ENCODE data around the gene ZBTB3. TPM values are rescaled to one million over a fixed set of nuclear protein-coding genes. Genes with fewer than 3 reads are reported as not detected.
"Not testable (repeated sequence)": the region's sequence is repeated elsewhere in the genome, so short reads cannot be mapped to it uniquely, and the experiment has no call there.

Gene ZBTB3
- total RNA-seq, 2 experiments from 2014 or later = 14.0 to 17.1 TPM

DNA sequence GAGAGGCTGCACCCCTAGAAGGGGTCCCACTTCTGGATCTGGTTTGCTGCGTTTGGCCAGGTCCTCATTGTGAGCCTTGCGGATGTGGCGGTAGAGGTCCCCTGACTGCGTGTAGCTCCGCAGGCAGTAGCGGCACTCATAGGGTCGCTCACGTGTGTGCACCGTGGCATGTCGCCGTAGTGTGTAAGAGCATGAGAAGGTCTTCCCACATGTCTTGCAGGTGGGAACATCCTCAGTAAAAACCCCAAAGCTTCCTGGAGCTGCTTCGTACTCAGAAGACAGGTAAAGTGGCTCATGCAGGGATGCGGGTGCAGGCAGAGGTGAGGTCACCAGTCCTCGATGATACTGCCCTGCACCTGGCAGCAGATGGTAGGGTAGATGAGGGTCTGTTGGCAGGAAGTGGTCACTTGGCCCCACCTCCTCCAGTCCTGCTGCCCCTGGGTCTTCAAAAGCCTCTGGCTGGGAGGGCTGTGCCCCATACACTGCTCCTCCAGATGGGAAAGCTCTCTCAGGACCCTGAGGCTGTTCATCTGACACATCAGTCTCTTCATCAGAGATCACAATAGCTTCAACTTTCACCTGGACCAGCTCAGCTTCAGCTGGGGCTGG is 1.7 kb downstream of the ZBTB3 start:
- H3K27me3 Mint-ChIP-seq = no peaks in the 10 kb centered on the region
- peaks cover 3% of the 10 kb centered on the region for H3K36me3 Mint-ChIP-seq
- peak overlapping the region; percentile 96 for H3K4me3 Mint-ChIP-seq
- DNase-seq (no peak), ATAC-seq (ENCODE audit: low read depth) (no peak)
- peaks cover 29% of the 10 kb centered on the region for H3K4me1 Mint-ChIP-seq
- H3K9me3 Mint-ChIP-seq = no peaks in the 10 kb centered on the region
- peak overlapping the region; percentile 98 for H3K27ac Mint-ChIP-seq
- POLR2A ChIA-PET = interaction anchor here (0.6 to 6.2 kb wide), 6 partner anchors 18 to 88 kb away, joined by 3 to 73 read pairs (median 14); partner anchors contain the start of genes HNRNPUL2, TAF6L, TMEM179B and WDR74

DNA sequence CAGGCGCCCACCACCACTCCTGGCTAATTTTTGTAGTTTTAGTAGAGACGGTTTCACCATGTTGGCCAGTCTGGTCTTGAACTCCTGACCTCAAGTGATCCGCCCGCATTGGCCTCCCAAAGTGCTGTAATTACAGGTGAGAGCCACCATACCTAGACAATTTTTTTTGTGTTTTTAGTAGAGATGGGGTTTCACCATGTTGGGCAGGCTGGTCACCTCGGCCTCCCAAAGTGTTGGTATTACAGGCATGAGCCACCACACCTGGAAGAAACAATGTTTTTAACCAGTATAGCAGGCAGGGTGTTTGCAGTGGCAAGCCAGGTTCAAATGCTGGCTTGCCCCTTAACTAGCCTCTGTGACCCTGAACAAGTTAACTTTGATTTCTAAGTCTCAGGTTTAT is 4.0 kb downstream of the ZBTB3 start:
- not testable (repeated sequence) for H3K27ac Mint-ChIP-seq; H3K9me3 Mint-ChIP-seq; H3K4me3 Mint-ChIP-seq; H3K27me3 Mint-ChIP-seq; ATAC-seq (ENCODE audit: low read depth); H3K36me3 Mint-ChIP-seq; DNase-seq
- POLR2A ChIA-PET = interaction anchor here (6.2 kb wide), 1 partner anchor 91 kb away, joined by 73 read pairs; the partner anchor contains the start of gene WDR74
- H3K4me1 Mint-ChIP-seq = peaks cover 27% of the 10 kb centered on the region

DNA sequence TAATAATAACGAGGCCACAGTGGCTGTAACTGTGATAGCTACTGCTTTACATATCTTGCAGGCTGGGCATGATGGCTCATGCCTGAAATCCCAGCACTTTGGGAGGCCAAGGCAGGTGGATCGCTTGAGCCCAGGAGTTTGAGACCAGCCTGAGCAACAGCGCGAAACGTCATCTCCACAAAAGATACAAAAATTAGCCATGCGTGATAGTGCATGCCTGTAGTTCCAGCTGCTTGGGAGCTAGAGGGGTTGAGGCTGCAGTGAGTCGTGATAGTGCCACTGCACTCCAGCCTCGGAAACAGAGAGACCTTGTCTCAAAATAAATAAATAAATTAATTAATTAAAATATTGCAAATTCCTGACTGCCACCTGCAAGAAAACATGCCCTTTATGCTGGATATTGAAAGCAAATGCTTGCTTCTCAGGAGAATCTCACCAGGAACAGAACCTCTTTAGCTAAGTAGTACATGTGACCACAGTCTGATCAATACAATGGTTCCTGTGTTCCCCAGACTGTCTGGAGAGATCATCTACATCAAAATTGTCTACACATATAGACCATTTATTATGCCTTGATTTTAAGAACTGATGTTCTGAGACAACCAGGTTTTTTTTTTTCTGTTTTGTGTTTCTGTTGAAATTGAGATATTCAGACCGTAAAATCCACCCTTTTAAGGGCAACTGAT is 6.3 kb downstream of the ZBTB3 start:
- ATAC-seq (ENCODE audit: low read depth) = no peak
- H3K27me3 Mint-ChIP-seq = no peaks in the 10 kb centered on the region
- no peaks in the 10 kb centered on the region for H3K9me3 Mint-ChIP-seq
- no peak overlapping the region for H3K27ac Mint-ChIP-seq
- H3K4me1 Mint-ChIP-seq = peaks cover 15% of the 10 kb centered on the region
- POLR2A ChIA-PET = interaction anchor here (1.2 to 1.8 kb wide), 2 partner anchors 20 to 108 kb away, joined by 4 to 5 read pairs; partner anchors contain the start of gene HNRNPUL2
- peaks cover 3% of the 10 kb centered on the region for H3K36me3 Mint-ChIP-seq
- no peak for DNase-seq
- no peak overlapping the region for H3K4me3 Mint-ChIP-seq

DNA sequence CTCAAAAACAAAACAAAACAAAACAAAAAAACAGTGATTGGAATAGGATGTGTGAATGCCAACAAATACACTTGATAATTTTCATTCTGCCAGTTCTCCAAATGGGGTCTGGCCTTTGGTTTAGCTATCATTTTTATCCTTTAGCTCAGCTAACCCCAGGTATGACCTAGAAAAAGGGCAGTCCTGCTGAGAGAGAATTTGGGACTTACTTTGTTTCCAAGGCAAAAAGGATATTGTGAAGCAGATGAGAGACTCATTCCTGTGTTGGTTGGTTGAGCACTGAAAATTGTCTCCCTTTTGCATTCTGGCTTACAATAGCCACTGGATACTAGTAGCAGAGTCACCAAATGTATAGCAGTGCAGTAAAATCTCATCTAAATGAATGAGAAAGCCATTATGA is 16.8 kb downstream of the ZBTB3 start:
- Mint-ChIP-seq H3K4me3 (no peak overlapping the region), H3K27ac (no peak overlapping the region), H3K36me3 (peaks cover 16% of the 10 kb centered on the region), H3K4me1 (peaks cover 7% of the 10 kb centered on the region), H3K27me3 (no peaks in the 10 kb centered on the region), H3K9me3 (no peaks in the 10 kb centered on the region)
- no peak for ATAC-seq (ENCODE audit: low read depth)
- POLR2A ChIA-PET = interaction anchor here (0.6 to 1.1 kb wide), 2 partner anchors 98 to 155 kb away, joined by 3 read pairs; no protein-coding TSS in a partner anchor
- no peak for DNase-seq

- Mint-ChIP-seq H3K4me3 (no peak overlapping the region), H3K27ac (no peak overlapping the region), H3K4me1 (peaks cover 19% of the 10 kb centered on the region), H3K9me3 (no peaks in the 10 kb centered on the region), H3K36me3 (peaks cover 14% of the 10 kb centered on the region), H3K27me3 (no peaks in the 10 kb centered on the region)
- DNase-seq (peak; percentile 14), ATAC-seq (ENCODE audit: low read depth) (no peak)
- POLR2A ChIA-PET = no interaction called here
Measured at GRCh38 chr11:62732830-62733229, 21.1 kb downstream of the ZBTB3 start.

GRCh38 chr11:62730076-62730475 is 23.9 kb downstream of the ZBTB3 start:
- H3K27ac Mint-ChIP-seq = peak overlapping the region; percentile 38
- not testable (repeated sequence) for H3K9me3 Mint-ChIP-seq; ATAC-seq (ENCODE audit: low read depth); H3K27me3 Mint-ChIP-seq
- H3K4me1 Mint-ChIP-seq = peaks cover 26% of the 10 kb centered on the region
- DNase-seq = peak; percentile 10
- POLR2A ChIA-PET = interaction anchor here (0.6 to 8.3 kb wide), 10 partner anchors 21 to 178 kb away, joined by 3 to 107 read pairs (median 23); partner anchors contain the start of genes BSCL2, GNG3, LBHD1 and POLR2G
- peak overlapping the region; percentile 100 for H3K4me3 Mint-ChIP-seq
- peaks cover 24% of the 10 kb centered on the region for H3K36me3 Mint-ChIP-seq

DNA sequence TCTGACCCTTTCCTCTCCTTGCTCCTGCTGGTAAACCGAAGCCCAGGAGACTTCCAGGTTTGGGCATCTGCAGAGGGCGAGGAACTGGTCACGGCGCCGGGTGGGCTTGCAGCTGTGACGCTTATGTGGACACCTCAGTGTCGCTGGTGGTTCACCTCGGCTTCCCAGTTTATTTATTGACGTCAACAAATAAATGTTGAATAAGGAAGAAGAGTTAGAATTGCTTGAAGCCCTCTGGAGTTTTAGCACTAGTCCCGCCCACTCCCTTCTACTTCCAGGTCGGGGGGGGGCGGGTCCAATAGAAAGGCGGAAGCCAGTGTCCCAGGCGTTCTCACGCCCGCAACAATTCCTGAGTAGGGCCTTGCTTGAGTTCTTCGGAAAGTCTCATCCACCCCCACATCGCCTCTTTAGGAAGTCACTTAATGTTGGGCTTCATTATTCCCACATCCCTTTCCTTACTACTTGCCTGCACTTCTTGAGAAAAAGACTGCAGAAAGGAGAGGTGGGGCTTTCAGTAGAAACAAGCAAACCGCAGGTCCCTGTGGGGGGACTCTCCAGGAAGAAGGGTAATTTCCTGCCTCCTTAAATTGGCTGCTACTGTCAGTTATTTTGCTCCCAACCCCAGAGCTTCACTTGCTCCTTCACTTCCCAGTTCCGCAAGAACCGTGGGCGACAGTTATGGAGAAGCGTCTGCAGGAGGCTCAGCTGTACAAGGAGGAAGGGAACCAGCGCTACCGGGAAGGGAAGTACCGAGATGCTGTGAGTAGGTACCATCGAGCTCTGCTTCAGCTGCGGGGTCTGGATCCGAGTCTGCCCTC is 25.6 kb downstream of the ZBTB3 start, which contains the start of gene TTC9C:
TSS of gene TTC9C (plus strand) at position 316 of the 818 bp plus-strand sequence. CDS start at position 679, 363 bp downstream.
- ATAC-seq (ENCODE audit: low read depth) (peak; percentile 13), DNase-seq (peak; percentile 79)
- H3K27me3 Mint-ChIP-seq = no peaks in the 10 kb centered on the region
- peaks cover 30% of the 10 kb centered on the region for H3K36me3 Mint-ChIP-seq
- peak within 1 kb of the TSS; percentile 98 for H3K27ac Mint-ChIP-seq
- POLR2A ChIA-PET = interaction anchor here (0.5 to 8.3 kb wide), 29 partner anchors 9 to 575 kb away, joined by 3 to 107 read pairs (median 9); partner anchors contain the start of genes B3GAT3, BSCL2, C11orf98 and CSKMT
- H3K4me1 Mint-ChIP-seq = peaks cover 39% of the 10 kb centered on the region
- peak within 1 kb of the TSS; percentile 100 for H3K4me3 Mint-ChIP-seq
- H3K9me3 Mint-ChIP-seq = no peaks in the 10 kb centered on the region

DNA sequence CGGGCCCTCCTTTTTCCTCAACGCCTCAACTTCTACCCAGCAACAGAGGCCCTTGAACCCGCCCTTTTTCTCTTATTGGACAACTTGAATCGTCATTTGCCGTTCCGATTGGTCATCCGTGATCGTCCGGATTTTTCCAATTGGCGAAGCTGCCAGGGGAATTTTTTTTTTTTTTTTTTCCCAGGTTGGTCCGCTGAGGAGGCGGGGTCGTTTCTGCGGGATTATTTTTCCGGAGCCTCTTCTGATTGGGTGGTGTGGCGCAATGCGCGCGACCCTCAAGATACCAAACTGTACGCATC is 26.1 kb downstream of the ZBTB3 start:
- POLR2A ChIA-PET = interaction anchor here (0.6 to 8.3 kb wide), 38 partner anchors 9 to 176 kb away, joined by 3 to 107 read pairs (median 8); partner anchors contain the start of genes B3GAT3, BSCL2, C11orf98 and CSKMT
- Mint-ChIP-seq H3K4me1 (peaks cover 34% of the 10 kb centered on the region), H3K9me3 (no peaks in the 10 kb centered on the region), H3K4me3 (peak overlapping the region; percentile 100), H3K27ac (peak overlapping the region; percentile 98), H3K36me3 (peaks cover 28% of the 10 kb centered on the region), H3K27me3 (no peaks in the 10 kb centered on the region)
- ATAC-seq (ENCODE audit: low read depth) (peak; percentile 55), DNase-seq (no peak)

DNA sequence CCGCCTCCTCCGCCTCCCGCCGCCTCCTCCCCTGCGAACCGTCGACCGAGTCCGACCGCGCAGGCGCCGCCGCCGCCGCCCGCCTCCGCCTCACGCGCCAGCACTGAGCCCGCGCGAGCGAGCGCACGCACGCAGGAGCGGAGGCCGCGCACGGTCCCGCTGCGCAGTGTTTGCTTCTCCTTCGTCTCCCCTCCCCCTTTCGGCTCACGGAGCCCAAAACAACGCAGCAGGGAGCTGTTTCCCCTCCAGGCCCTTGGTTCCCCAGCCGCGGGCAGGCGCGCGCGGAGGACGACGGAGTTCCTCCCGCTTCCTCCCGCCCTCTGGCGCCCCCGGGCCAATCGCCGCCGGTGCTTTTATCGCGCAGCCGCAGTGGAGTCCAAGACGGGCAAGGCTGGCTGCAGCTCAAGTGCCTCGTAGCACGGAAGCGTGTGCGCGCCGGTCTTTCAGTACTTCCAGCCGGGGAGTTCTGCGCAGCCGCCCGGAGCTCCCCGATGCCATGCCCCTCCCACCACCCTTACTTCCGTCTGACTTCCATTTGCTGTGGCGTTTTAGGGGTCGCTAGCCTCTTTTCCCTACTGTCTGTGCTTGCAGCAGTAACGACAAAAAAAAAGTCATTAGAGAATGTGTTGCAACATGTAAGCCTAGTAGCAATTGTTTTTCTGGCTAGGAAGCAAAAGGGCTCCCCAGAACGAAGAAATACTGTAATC is 26.6 kb downstream of the ZBTB3 start, which contains the start of gene HNRNPUL2:
TSS of gene HNRNPUL2 (minus strand) at position 293 of the 707 bp plus-strand sequence. CDS start 301 bp downstream, outside the sequence.
- H3K9me3 Mint-ChIP-seq = no peaks in the 10 kb centered on the region
- POLR2A ChIA-PET = interaction anchor here (0.5 to 8.3 kb wide), 43 partner anchors 8 to 1646 kb away, joined by 3 to 107 read pairs (median 5); partner anchors contain the start of genes B3GAT3, BSCL2, C11orf98 and CSKMT
- no peaks in the 10 kb centered on the region for H3K27me3 Mint-ChIP-seq
- ATAC-seq (ENCODE audit: low read depth) (peak; percentile 89), DNase-seq (peak; percentile 99)
- H3K4me1 Mint-ChIP-seq = peaks cover 39% of the 10 kb centered on the region
- H3K36me3 Mint-ChIP-seq = peaks cover 33% of the 10 kb centered on the region
- peak within 1 kb of the TSS; percentile 100 for H3K4me3 Mint-ChIP-seq
- peak within 1 kb of the TSS; percentile 98 for H3K27ac Mint-ChIP-seq

DNA sequence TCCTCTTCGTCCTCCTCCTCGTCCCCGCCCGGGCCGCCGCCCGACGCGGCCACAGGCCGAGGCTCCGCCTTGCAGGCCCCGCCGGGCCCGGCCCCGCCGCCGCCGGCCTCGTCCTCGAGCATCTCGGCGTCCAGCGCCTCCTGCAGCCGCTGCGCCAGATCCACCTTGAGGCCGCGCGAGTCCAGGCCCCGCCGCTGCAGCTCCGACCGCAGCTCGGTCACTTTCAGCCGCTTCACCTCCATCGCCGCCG is 27.1 kb downstream of the ZBTB3 start:
- peak; percentile 2 for ATAC-seq (ENCODE audit: low read depth)
- no peaks in the 10 kb centered on the region for H3K27me3 Mint-ChIP-seq
- peak overlapping the region; percentile 98 for H3K27ac Mint-ChIP-seq
- H3K9me3 Mint-ChIP-seq = no peaks in the 10 kb centered on the region
- peaks cover 37% of the 10 kb centered on the region for H3K36me3 Mint-ChIP-seq
- POLR2A ChIA-PET = interaction anchor here (0.5 to 8.3 kb wide), 38 partner anchors 8 to 1646 kb away, joined by 3 to 107 read pairs (median 8); partner anchors contain the start of genes B3GAT3, BSCL2, C11orf98 and CSKMT
- peaks cover 44% of the 10 kb centered on the region for H3K4me1 Mint-ChIP-seq
- peak overlapping the region; percentile 100 for H3K4me3 Mint-ChIP-seq
- DNase-seq = no peak

GRCh38 chr11:62726156-62726914 is 27.6 kb downstream of the ZBTB3 start:
- Mint-ChIP-seq H3K27ac (peak overlapping the region; percentile 98), H3K4me3 (peak overlapping the region; percentile 100)

More at GRCh38 chr11:62726156-62726914, 27.6 kb downstream of the ZBTB3 start:
- DNase-seq (no peak), ATAC-seq (ENCODE audit: low read depth) (no peak)
- peaks cover 46% of the 10 kb centered on the region for H3K4me1 Mint-ChIP-seq
- H3K9me3 Mint-ChIP-seq = no peaks in the 10 kb centered on the region
- no peaks in the 10 kb centered on the region for H3K27me3 Mint-ChIP-seq
- POLR2A ChIA-PET = interaction anchor here (0.5 to 8.3 kb wide), 37 partner anchors 7 to 181 kb away, joined by 3 to 107 read pairs (median 6); partner anchors contain the start of genes B3GAT3, BSCL2, C11orf98 and CSKMT
- peaks cover 43% of the 10 kb centered on the region for H3K36me3 Mint-ChIP-seq

All from activated naive CD8-positive, alpha-beta T cell treated with anti-CD3 and anti-CD28 coated beads, Interleukin-2, amount 10 ng/mL, durations not matched to agents 7 days and 5 days (primary cell).